GM21423 (cell line): ENCODE data around the gene KRTAP5-8.
"Not testable (repeated sequence)": the region's sequence is repeated elsewhere in the genome, so short reads cannot be mapped to it uniquely, and the experiment has no call there.

Experiments used
- ATAC-seq: cut with Tn5 transposase; IDR thresholded peaks from one replicate; pipeline ENCODE4 v1.9.1; 2021; ENCODE audit warnings: mild to moderate bottlenecking, moderate library complexity; ENCODE audit not compliant: unreplicated experiment

KRTAP5-8 gene

DNA sequence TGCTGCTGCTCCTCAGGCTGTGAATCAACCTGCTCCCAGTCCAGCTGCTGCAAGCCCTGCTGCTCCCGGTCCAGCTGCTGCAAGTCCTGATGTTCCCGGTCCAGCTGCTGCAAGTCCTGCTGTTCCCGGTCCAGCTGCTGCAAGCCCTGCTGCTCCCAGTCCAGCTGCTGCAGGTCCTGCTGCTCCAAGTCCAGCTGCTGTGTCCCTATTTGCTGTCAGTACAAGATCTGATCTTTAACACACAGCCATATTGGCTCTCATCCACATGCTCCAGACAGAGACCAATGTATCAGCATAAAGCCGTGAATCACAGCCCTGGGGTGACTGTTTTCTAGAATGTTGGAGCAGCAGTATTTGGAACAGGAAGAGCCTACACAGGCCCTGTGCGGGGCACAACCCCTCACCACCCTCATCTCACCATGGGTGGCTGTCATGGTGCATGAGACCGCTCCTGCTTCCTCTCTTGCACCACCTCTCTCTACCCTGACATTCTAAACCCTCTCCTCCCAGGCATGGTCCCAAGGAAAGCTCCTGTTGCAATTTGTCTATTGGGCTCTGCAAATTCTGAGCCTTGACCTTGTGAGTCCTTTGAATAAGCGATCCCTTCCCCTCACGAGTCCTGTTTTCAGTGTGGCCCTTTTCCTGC lies 31.0 kb downstream of the KRTAP5-8 start:
- no peak for ATAC-seq

DNA sequence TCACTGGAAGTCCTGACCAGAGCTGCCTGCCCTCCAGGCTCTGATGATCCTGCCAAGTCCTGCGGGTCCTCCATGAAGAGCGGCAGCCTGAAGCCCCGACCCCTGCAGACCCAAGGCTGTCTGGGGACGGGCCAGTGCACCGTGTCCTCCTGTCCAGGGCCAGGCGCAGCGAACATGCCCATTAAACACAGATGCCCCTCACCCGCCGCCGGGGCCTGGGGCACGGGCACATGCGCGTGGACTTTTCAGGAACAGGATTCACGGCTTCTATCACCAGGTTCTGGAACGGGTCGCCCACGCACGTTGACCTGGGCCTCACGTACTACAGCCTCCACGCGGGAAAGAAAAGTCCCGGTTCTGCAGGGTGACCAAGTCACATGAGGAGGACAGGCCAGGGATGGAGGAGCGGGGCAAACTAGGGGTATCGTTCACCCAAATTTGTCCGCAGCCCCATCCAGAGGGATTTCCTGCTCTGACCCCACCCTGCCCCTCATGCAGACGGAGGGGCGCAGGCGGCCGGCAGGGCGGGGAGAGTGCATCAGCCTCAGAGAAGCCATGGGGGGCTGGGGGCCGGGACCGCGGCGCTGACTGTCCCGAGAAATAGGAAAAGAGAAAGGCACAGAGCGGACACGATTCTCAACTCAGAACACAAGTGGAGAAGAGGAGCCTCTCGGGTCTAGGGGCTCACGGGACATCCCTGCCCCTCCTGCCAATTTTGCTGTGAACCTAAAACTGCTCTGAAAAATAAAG lies 33.5 kb downstream of the KRTAP5-8 start:
- ATAC-seq: not testable (repeated sequence)

DNA sequence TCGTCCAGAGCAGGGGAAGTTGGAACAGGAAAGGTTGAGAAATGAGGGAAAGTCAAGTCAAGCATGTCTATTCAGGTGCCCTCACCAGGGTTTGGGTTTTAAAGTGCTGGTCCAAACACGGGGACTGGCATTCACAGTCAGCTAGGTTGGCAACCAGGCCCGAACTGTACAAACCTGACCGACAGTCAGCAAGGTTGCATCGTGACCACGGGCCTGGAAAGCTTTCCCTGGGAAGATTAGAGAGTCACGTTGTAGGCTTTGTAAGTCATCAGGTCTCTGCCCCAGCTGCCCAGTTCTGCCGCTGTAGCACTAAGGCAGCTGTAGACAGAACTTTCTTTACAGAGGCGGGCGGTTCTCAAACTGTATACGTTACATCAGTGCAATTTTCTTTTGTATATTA lies 35.0 kb downstream of the KRTAP5-8 start:
- no peak for ATAC-seq

DNA sequence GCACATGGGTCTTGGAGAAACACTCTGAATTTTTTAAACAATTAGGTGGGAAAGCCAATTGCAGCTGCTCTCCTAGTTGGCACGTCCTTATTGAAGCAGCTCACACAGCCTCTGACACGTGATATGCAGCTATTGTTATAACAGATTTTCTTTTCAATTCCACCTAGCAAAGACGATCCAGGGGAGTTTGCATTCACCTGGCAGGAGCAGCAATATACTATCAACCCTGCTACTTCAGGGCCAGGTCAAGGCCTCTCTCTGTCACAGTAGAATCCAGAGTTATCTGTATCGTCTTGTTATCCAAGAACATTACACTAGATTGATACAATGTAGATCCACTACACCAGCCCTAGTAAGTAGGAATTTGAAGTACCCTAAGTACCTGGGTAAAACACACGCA lies 36.6 kb downstream of the KRTAP5-8 start:
- no peak for ATAC-seq

DNA sequence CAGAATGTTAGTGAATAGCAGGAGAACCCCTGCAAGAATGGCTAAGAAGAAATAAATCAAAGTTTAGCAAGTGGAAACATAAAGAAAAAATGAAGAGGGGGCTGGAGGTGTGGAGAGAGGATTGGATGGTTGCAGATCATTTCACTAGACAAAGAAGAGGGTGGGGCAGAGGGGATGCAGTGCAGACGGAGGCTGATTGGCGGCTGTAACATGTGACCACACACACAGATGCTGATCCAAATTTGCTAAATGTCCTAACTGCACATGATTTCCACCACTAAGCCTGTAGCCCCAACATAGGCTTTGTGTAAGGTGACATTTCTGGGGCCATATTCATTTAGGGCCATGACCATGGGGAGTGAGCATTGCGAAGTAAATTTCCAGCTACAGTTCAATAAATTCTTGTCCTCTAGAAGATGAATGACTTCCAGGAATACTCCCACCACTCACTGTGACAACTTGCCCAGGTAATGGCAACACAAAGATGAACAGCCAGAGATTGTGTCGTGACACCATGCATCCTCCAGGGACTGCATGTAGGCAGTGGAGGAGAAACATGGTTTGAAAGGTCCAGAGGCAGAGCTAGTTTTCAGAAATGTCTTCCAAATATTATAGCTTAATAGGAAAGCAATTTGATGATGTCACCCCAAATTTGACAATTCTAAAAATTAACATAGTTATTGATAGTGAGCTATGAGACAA lies 38.0 kb downstream of the KRTAP5-8 start:
- ATAC-seq: no peak

DNA sequence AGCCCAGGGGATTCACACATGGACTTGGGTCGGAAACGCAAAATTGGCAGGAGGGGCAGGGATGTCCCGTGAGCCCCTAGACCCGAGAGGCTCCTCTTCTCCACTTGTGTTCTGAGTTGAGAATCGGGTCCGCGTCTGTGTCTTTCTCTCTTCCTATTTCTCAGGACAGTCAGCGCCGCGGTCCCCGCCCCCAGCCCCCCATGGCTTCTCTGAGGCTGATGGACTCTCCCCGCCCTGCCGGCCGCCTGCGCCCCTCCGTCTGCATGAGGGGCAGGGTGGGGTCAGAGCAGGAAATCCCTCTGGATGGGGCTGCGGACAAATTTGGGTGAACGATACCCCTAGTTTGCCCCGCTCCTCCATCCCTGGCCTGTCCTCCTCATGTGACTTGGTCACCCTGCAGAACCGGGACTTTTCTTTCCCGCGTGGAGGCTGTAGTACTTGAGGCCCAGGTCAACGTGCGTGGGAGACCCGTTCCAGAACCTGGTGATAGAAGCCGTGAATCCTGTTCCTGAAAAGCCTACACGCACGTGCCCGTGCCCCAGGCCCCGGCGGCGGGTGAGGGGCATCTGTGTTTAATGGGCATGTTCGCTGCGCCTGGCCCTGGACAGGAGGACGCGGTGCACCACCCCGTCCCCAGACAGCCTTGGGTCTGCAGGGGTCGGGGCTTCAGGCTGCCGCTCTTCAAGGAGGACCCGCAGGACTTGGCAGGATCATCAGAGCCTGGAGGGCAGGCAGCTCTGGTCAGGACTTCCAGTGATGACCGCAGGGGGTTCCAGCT lies 39.1 kb downstream of the KRTAP5-8 start:
- not testable (repeated sequence) for ATAC-seq

DNA sequence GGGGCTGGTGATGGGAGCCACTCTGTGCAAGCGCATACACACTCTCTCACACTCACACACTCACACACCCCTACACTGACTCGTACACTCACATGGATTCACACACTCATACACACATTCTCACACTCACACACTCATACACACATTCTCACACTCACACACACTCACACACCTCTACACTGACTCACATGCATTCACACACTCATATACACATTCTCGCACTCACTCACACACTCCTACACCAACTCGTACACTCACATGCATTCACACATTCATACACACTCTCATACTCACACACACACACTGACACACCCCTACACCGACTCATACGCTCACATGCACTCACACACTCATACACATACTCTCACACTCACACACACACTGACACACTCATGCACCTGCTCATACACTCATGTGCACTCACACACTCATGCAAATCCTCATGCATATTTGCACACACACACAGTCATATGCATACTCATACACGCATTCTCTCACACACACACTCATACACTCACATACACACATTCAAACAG lies 39.7 kb downstream of the KRTAP5-8 start:
- no peak for ATAC-seq

DNA sequence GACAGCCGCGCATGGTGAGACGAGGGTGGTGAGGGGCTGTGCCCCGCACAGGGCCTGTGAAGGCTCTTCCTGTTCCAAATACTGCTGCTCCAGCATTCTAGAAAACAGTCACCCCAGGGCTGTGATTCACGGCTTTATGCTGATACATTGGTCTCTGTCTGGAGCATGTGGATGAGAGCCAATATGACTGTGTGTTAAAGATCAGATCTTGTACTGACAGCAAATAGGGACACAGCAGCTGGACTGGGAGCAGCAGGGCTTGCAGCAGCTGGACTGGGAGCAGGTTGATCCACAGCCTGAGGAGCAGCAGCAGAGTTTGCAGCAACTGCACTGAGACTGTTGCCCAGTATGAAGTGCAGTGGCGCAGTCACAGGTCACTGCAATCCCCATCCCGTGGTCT lies 41.7 kb downstream of the KRTAP5-8 start:
- not testable (repeated sequence) for ATAC-seq

DNA sequence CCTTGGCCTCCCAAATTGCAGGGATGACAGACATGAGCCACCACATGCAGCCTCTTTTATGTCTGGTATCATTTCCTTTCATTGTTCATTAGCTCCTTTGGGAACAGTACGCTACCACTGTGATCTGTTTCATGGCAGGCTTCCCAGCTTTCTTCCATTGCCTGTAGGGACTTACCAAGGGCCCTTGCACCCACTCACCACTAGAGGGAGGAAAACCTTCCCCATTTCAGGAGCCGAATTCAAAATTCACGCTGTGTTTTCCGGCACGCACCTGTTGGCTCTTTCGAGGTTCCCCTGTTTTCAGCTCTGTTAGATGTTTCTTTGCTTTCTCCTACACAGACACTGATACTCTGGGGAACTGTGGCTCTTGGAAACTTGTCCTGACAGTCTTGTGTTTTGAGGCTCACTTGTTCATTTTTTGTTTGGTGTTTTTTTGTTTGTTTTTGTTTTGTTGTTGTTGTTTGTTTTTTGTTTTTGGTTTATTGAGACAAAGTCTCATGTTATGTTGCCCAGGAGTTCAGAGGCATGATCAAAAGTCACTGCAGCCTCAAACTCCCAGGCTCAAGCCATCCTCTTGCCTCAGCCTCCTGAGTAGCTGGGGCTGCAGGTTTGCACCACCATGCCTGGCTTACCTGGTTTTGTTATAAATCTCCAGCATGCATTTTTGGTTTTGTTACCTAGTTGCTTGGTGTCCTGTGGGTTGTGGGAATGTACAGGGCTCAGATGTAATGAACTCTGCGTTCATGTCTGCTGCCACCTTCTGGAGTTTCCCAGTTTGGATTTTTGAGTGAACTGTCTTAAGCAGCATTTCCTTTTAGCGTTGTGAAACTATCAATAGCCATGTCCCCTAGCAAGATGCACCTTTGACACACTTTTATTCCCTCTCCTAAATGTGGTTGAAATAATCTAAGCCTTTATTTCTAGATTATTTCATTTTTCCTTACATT lies 42.5 kb downstream of the KRTAP5-8 start:
- no peak for ATAC-seq

DNA sequence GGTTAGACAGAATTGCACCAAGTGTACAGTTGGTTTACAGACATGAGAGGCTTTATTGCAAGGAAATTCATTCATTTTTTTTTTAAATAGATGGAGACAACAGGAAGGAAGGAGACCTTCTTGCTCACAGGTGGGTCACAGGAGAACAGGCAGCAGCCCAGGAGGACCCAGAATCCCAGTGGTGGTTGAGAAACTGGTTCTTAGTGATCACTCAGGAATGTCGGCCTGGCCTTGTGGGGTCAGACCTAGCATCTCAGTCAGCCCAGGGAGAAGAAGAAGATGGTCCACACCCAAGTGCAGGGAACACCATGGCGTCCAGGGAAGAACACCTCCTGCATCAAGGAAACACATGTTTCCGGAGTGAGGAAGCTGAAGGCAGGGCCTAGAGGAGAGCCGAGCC lies 44.0 kb downstream of the KRTAP5-8 start:
- ATAC-seq: no peak

DNA sequence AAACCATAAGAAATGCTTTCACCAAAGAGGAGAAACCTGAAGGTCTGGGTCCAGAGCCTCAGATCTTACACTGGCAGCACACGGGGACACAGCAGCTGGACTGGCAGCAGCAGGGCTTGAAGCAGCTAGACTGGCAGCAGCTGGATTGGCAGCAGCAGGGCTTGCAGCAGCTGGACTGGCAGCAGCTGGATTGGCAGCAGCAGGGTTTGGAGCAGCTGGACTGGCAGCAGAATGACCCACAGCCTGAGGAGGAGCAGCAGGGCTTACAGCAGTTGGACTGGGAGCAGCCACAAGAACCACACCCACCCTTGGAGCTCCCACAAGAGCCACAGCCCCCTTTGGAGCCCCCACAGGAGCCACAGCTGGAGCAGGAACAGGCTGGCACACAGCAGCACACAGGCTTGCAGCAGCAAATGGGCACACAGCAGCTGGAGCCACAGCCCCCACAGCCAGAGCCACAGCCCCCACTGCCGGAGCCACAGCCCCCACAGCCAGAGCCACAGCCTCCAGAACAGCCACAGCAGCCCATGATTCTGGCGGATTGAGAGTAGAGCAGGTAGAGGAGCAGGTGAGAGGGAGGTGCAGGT lies 44.6 kb downstream of the KRTAP5-8 start, which contains the start of gene KRTAP5-11:
Gene KRTAP5-11 (minus strand): TSS at position 567 of the 587 bp plus-strand sequence. CDS start 38 bp downstream, at position 529.
- no peak for ATAC-seq

DNA sequence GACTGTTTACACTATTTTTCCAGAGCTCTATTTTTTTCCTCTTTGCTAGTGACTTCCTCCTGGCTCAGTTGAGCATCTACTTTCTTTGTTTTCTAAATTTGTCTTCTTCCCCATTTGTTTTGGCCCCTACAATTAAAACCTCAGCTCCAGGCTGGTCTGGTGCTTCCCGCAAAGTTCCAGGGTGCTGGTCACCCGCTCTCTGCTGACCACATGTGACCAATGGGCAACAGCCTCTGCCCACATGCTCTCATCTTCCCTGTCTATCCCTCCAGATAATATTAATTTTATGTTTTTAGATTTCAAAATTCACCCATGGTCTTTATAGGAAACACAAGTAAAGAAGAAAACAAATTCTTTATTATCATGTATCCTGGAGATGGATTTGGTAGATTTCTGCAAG lies 45.1 kb downstream of the KRTAP5-8 start:
- ATAC-seq: not testable (repeated sequence)

DNA sequence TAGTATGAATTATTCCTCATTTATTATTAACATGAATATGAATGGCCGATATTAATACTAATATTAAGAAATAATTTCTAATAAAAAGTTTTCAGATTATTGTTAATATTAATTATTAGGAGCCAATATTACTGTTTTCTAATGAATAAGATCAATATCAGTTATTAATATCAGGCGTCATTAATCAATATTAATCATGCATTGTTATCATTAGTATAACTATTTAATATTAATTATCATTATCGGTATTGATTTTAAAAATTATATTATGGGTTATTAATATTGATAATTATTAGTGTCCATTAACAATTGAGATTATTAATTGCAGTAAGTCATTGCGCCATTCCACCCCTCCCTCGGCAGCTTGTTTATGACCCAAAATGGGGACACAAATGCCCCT lies 47.8 kb downstream of the KRTAP5-8 start:
- not testable (repeated sequence) for ATAC-seq

DNA sequence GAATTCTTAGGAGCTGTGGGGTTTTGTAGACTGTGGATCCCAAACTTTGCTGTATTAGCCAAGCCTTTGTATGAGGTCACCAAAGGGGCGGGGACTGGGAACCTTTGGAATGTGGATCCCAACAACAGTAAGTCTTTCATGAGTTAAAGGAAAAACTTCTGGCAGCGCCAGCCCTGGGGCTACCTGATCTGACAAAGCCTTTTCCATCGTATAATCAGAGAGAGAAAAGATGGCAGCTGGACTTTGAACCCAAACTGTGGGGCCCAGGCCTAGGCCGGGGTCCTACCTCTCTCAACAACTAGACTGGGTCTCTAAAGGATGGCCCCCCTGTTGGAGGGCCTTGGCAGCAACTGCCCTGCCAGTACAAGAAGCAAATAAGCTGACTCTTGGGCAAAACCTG lies 50.5 kb downstream of the KRTAP5-8 start:
- not testable (repeated sequence) for ATAC-seq
